GM19099 (cell line): ENCODE measurements around the gene ARL4D.

ENCODE experiments used
- POLR2A ChIP-seq: IDR thresholded peaks from 3 replicates; pipeline ENCODE4 v1.6.1; 2011; ENCODE audit warnings: low read depth; ENCODE audit not compliant: insufficient read length; ENCODE audit errors: extremely low read depth

Gene ARL4D

GRCh38 chr17:43383372-43383771 lies 15.4 kb upstream of the ARL4D start:
- no peak for TF ChIP-seq POLR2A

- no peak for TF ChIP-seq POLR2A
Observed at GRCh38 chr17:43383826-43384475, 14.8 kb upstream of the ARL4D start.

- no peak for TF ChIP-seq POLR2A
Observed at GRCh38 chr17:43384476-43384862, 14.3 kb upstream of the ARL4D start.

- no peak for TF ChIP-seq POLR2A
Observed at GRCh38 chr17:43385046-43385831, 13.6 kb upstream of the ARL4D start.

GRCh38 chr17:43388359-43389045 lies 10.3 kb upstream of the ARL4D start:
- TF ChIP-seq POLR2A: no peak

GRCh38 chr17:43389046-43389947 lies 9.5 kb upstream of the ARL4D start:
- peak; percentile 33 for TF ChIP-seq POLR2A

GRCh38 chr17:43392397-43392796 lies 6.4 kb upstream of the ARL4D start:
- TF ChIP-seq POLR2A: no peak

- TF ChIP-seq POLR2A: no peak
Observed at GRCh38 chr17:43393944-43394482, 4.8 kb upstream of the ARL4D start.

- no peak for TF ChIP-seq POLR2A
Observed at GRCh38 chr17:43395165-43395564, 3.6 kb upstream of the ARL4D start.

GRCh38 chr17:43396491-43397060 lies 2.2 kb upstream of the ARL4D start:
- no peak for TF ChIP-seq POLR2A

GRCh38 chr17:43399839-43400328 lies 1.1 kb downstream of the ARL4D start:
- no peak for TF ChIP-seq POLR2A

- no peak for TF ChIP-seq POLR2A
Observed at GRCh38 chr17:43400943-43401717, 2.3 kb downstream of the ARL4D start.

- no peak for TF ChIP-seq POLR2A
Observed at GRCh38 chr17:43402078-43402477, 3.3 kb downstream of the ARL4D start.

- no peak for TF ChIP-seq POLR2A
Observed at GRCh38 chr17:43402567-43402966, 3.8 kb downstream of the ARL4D start.

- TF ChIP-seq POLR2A: no peak
Observed at GRCh38 chr17:43403846-43404245, 5.1 kb downstream of the ARL4D start.
